Left forelimb (tissue), 1 donor: ENCODE results near the gene NSUN2.

Experiments
- DNase-seq: peaks from one replicate; pipeline ENCODE4 v3.0.0-alpha.2; 2018; ENCODE audit warnings: low spot score

The NSUN2 gene

DNA sequence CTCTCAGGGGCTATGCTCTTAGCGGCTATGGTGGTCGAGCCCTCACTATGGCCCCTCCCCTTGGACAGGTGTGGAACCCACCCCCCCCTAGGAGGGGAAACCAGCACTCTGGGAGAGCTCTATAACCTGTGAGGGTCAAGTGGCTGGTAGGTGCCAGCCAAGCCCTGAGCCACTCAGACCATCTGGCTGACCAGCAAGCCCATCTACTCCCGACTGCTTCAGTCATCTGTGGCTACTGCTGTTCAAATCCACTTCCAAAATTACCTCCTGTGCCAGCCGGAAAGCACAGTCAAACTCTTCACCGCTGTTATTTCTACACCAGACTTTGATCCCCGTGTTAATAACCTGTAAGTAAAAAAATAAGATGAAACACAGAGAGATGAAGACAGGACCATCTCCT lies 28.5 kb downstream of the NSUN2 start:
- DNase-seq, result no peak

DNA sequence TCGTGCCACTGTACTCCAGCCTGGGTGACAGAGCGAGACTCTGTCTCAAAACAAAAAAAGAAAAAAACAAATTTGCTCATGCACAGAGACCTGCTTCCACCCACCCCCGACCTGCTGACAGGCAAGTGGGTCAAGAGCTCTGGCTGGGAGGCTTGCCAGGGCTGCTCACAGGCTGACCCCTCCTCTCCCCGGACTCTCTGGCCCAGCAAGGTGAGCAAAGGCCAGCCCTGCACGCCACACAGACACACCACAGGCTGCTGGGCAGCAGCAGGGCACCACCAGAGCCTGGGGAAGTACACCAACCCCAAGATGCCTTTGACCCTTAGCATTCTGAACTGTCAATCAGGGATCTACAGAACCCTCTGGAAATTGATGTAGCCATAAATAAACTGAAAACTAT lies 29.2 kb downstream of the NSUN2 start:
- no peak for DNase-seq

DNA sequence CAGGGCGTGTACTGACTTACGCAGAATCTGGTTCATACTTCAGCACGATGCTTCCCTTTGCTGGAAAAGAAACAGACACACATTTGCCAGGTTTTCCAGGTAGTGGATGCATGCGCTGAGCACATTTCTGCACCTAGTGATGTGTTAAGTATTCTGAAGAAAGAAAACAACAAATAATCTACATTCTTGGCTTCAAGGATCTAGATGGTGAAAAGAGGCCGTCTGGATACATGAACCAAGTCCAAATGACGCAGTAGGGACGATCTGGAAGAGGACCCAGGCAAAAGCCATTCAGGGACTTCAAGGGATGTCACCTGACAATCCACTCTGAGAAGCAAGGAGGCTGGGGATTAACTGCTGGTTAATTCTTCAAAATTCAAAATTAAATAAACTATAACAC lies 30.4 kb downstream of the NSUN2 start:
- DNase-seq, result no peak

DNA sequence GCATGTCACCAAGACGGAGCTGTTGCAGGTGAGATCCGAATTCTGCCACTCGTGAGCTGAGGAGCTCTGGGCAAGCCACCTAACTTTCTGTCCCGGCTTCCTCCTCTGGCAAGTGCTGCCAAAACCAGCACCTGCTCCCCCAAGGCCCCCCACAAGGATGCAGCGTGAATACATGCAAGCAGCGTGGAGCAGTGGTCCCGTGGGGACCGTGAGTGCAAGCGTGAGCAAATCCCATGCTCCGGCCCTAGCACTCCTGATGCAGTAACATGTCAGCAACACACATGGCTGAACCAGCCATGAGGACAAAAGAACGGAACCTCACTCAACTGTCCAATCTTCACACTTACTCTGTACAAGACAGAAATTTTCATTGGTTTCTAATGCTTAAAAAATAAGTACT lies 31.0 kb downstream of the NSUN2 start:
- DNase-seq, result no peak

DNA sequence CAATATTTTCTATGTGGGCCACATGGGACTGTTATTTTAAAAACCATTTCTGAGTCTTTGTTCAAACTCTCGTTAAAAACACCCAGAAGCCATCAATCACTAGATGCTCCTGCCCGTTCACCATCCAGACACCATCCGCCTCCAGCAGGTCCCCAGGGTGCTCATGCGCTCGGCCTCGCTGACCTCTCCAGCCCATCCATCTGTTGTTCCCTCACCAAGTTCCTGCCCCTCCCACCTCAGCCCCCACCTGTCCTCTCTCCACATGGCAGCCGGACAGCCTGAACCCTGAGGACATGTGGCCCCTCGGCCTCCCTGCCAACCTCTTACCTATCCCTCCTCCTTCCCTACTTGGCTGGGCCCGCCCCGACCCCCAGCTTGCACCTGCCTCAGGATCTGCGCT lies 31.6 kb downstream of the NSUN2 start:
- no peak for DNase-seq

DNA sequence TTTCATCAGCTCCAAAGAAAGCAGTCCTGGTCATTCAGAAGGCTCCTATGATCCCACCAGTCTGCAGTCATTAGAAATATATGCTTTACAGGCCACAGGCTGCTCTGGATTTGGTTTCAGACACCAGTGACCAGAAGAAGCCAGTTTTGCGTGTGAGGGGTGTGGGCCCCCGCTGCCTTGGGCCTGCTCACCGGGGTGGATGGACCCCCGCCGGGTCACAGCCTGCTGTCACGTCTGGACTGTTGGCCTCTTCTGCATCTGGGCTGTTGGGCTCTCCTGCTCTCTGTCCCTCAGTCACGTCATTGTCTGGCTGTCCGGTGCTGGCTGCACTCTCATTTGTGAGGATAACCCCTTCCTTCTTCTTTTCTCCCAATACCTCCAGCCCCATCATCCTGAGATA lies 33.1 kb downstream of the NSUN2 start:
- no peak for DNase-seq

DNA sequence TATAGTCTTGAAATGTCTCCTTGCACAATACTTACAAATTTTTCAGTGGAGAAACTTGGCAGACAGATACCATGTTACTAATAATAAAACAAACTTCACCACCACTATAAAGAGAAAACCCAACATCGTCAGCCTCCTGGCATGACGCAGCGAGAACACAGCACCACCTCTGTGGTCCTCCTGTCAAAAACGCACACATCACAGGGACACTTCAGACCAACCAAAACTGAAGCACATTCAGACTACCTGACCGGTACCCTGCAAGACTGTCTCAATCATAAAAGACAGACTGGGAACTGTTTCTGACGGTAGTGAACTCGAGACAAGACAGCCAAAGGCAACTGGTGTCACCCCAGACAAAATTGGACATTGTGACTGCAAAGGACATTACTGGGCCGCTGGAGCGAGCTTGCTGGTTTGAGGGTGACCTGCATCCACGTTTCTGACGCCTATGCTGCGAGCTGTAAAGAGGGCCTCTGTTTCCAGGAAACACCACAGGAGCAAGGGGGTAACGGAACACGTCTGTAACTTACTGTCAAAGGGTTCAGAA lies 34.4 kb downstream of the NSUN2 start:
- DNase-seq, result no peak

DNA sequence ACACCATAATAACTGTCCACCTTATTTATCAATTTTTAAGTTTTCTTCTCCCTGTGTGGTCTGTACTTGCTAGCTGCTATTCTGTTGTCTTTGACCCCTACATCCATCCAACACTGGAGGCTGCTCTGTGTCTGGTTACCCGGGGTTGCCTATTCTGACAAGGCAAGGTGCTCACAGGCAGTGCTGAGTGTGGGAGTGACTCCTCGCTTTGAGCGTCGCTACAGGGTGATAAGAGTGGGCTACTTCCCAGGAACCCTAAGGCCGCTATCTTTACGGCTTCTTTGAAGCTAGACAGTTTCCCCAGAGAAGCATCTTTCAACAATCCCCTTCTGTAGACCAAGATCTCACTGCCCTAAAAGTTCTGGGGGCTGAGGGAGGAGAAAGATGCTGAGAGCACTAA lies 35.3 kb downstream of the NSUN2 start:
- no peak for DNase-seq

DNA sequence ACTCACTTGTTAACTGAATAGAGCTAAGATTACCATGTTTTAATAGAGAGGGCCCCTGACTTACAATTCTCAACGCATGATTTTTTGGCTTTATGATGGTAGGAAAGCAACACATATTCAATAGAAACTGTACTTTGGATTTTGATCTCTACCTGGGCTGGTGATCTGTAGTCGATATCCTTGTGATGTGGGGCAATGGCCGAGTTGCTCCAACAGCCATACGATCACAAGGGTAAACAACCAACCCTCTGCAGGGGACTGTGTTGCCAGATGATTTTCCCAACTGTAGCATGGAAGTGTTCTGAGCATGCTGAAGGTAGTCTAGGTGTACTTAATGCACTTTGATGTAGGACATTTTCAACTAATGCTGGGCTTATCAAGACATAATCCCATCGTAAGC lies 36.5 kb downstream of the NSUN2 start:
- DNase-seq, result no peak

DNA sequence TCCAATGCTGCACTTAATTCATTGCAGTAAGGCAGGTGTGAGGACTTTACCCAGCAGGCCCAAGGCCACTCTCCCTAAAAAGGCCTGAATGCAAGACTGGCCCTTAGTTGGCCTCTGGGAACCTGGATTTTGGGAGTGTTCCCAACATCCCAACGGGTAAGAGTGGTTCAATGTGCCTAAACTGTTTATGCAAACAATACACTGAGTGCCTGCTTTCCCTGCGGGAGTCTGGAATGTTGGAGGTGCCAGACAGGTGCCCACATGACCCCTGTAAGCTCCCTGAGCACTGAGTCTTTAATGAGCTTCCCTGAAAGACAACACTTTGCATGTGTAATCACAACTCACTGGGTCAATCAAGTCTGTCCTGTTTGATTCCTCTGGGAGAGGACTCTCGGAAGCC lies 37.4 kb downstream of the NSUN2 start:
- no peak for DNase-seq

DNA sequence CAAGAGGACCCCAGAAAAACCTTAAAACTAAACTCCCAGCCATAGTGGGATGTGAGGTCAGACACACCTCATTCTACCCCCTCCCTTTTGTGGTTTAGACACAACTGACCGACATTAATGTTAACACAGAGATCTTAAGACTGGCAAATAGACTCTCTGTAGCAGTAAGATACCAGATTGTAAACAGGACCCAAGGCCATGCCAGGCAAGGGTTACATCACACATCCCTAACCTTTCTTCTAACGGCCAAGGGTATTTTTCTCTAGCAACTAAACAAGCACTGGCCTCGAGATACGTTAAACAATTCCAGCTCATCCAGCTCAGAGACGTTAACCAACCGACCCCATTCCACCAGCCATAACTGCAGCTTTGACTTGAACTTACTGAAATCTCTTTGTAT lies 38.8 kb downstream of the NSUN2 start:
- DNase-seq, result no peak

DNA sequence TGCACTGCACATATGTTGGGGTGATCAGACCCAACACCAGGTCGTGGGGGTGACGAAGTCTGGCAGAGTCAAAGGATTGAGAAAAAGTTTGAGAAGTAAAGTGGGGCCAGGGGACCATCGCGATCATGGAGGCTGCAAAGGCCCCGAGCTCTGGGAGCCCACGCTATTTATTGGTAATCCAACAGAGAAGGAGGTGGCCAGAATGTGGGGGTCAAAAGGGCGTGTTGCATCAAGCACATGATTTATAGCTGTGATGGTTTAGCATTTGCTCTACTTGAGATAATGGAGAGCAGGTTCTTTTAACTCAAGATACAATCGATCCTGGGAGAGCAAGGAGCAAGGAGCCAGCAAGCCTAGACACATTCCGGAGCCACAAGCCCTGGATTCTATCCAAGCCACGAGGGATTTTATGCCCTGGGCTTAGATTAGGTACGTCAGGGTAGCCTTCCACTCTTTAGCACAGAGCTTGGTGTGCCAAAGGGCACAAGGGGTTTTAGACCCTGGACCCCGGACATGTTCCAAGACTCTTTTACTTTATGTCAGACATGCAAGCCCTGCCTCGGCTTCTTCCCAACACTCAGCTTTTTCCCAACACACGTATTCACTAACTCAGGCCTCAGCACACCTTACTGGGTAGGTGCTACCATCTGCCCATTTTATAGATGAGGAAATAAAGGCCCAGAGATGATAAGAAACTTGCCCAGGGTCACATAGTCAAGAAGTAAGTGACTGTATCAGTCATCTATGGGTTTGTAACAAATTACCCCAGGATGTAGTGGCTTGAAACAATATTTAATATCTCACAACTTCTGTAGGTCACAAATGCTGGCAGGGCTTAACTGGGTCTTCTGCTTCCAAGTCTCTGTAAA lies 39.5 kb downstream of the NSUN2 start:
- DNase-seq, result no peak

DNA sequence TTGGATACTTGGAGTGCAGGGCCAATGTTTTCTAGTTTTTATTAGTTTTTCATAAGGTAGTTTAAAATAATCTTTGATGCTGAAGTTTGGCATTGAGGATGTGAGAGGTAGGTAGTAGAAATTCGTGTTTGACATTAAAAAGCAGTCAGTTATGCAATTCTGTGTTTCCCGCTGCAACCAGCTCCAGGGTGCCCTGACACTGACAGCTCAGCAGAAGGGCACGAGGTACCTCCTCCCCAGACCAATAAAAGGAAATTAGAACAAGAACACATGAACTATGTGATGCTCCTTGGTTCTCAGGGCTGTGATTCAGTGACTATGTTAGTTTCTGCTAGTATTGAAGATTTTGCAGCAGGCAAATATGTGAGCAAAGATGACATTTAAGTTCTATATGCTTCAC lies 40.2 kb downstream of the NSUN2 start:
- DNase-seq, result no peak

DNA sequence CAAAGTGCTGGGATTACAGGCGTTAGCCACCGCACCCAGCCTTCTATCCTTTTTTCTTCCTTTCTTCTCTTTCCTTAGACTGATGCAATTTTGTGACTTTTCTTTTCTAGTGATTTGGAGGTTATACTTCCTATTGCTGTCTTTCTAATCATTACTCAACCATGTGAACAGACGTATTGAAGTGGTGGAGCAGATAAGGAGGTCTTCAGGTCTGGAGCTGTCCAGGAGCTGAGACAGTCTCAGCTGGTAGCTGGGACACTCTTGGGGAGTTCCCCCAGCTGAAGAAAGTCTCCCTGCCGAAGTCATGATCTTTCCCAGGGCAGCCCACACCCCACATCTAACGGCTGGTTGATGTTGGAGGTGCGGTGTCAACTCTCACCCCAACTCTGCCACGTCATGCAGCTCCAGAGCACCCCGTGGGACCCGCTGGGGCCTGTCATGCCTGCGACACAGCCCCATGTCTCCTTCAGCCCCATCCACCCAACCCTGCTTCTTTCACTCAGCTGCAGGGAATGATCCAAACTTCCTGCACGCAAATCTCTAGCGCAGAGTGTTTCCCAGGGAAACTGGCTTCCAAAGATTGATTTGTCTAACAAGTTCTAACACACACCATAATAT lies 41.1 kb downstream of the NSUN2 start:
- no peak for DNase-seq

DNA sequence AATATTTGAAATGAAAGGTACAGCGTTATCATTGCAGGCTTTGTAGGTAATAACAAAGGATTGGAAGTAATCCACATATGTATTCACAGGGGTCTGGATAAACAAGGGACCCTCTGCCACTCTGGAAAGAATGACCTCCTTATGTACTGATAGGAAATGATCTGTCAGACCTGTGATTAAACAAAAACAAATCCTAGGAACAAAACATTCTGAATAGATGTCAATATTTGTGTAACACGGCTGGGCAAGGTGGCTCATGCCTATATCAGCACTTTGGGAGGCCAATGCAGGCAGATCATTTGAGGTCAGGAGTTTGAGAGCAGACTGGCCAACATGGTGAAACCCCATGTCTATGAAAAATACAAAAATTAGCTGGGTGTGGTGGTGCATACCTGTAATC lies 42.3 kb downstream of the NSUN2 start:
- no peak for DNase-seq

DNA sequence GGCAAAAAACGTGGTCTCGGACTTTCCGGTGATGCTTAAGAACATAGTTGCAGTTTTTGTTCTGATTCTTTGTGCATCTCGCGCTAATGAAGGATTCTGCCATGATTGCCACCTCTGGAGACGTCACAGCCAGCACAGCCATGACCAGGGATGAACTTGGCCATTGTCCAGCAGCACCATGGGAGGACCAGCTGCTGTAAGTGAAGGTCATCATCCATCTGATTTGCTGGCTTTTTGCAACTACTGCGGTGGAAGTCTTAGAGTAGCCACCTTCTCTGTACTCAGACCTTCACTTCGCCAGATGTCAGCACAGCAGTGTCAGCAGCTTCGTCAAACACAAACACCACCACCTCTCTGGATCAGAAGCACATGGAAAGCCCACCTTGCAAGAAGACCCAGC lies 45.7 kb downstream of the NSUN2 start:
- DNase-seq, result no peak

DNA sequence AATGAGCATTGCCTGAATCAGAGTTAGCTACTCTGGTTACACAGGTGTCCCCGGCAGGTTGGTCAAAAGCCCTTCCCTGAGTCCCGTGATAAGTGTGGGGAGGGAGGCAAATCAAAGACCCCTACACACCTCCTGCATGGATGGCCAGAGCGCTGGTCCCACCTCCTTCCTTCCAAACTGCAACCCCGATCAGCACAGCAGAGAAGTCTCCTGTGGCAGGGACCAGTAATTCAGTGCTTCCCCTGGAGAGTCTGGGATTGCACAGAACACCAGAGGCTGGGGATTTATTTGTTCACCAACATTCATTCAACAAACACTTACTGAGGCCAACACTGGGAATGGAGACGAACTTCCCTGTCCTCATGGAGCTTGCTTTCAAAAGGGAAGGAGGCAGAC lies 46.2 kb downstream of the NSUN2 start:
- no peak for DNase-seq

DNA sequence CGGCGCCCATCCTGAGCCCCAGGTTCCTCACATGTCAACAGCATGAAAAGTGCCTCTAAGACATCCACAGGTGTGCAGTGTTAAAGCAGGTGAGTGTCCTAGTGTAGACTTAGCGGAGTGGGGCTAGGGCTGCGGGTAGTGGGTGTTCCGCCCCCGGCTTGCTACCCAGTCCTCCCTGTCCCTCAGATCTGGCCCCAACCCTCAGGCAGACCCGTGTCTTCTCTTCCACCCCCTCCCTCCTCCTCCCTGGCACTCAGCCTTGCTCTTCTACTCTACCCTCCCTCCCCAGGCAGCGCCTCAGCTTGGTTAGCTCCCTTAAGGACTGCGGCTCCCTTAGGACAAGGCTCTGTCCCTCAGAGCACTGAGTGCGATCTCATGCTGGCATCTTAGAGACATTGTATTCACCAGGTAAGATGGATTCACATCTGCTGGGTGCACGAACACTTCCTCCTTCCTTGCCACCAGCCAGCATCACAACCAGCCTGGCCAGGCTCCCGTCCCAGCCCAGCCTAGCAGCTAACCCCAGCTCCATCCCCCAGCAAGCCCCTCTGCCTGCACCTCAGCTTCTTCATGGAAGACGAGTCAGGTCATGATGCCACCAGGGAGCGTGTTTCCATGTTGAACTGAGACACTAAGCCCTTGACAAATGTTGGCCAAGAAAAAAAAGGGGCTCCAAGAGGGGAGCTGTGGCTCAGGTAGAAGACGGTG lies 46.8 kb downstream of the NSUN2 start:
- no peak for DNase-seq

DNA sequence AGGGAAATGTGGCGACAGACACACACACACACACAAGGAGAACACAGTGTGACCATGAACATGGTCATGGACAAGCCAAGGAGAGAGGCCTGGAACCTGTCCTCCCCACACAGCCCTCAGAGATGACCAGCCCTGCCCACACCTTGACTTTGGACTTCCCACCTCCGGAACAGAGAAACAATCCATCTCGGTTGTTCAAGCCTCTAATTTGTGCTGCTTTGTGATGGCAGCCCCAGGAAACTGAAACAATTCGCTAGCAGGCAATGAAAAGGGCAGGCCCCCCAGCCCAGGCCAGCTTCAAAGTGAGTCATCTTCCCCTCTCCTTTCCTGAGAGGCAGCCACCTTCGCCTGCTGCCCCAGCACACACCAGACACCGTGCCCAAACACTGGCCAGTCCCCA lies 47.7 kb downstream of the NSUN2 start:
- DNase-seq, result no peak

DNA sequence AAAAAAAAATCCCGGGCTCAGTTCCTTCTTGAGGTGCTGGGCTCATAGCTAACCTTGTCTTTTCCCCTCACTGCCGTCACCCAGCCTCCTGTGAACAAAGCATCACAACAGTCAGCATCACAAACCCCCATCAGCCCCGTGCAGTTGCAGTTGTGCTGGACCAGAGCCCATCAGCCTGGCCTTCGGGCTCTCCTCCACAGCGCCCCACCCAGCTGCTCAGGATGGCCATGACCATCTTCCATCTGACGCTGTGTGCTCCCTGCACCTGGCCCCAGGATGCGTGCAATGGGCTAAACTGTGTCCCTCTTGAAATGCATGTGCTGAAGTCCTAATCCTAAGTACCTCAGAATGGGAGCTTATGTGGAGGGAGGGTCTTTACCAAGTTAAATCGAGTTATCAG lies 48.1 kb downstream of the NSUN2 start:
- no peak for DNase-seq

DNA sequence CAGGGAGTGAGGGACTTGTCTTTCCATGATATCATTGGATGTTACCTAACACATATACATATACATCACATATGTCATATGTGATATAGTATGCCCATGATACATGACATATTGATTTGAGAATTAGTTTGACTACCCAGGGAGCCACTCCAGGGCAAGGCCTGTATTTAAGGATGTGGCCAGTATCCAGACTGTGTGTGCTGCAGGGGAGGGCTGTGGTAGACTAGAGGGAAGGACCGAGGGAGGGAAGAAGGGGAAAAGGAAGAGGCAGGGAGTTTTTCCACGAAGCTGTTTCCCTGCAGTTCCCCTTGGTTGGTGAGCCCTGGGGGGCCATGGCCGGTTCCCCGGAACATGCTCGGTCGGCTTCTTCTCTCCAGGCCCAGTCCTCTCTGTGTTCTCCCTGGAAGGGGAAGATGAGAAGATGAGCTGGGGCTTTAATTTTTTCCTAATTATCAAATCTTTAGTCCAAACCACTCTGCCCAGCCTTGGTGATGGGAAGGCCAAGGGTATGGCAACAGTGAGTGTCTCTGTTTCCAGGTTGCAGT lies 48.7 kb downstream of the NSUN2 start:
- no peak for DNase-seq

DNA sequence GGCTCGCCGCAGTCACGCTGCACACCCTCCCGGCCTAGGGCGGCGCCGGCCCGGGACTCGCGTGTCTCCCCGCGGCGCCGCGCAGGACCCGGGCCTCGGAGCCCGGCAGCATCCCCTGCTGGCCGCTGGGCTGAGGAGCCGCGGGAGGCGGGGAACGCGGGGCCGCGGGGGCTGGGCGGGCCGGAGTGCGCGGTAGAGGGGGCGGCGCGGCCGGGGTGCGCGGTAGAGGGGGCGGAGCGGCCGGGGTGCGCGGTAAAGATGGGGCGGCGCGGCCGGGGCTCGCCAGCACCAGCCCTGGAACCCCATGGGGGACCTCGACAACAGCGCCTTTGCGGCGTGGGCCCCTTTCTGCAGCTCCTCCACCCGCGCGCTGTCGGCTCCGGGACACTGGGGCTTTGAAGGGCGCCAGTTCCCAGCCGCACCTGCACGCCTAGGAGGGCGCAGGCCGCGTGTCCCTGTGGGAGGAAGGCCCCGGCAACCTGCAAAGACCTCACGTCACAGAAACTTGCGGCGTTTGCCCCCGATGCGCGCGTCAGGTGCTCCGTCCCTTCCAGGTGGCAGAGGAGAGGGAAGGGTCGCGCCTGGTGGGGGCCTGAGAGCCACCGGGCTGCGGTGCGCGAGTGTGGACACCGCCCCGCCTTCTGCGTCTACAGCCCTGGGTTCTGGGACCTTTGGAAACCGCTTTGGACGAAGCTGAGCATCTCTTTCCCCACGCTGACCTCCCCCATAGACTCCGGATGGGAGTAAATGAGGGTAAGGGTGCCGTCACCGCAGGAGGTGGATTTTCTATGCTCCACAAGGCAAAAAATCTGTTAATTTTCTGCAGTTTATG lies 49.6 kb downstream of the NSUN2 start:
- DNase-seq, result no peak
